Lung (tissue), 12 donors: ENCODE measurements around the gene MPC1L. TPM values are rescaled to one million over a fixed set of nuclear protein-coding genes. Genes with fewer than 3 reads are reported as not detected.

Experiments used
- ATAC-seq: fragments of 200-7000 bp; cut with Tn5 transposase; one replicate; pipeline ENCODE4 v1.9.1; 2020; ENCODE audit warnings: moderate number of reproducible peaks; ENCODE audit not compliant: insufficient read depth, low FRiP score
- DNase-seq, 3 donors: peaks; one replicate each; pipeline ENCODE4 v3.0.0-alpha.2; 2013 to 2017
- H3K27ac ChIP-seq, 2 donors: one replicate each; pipeline ENCODE4 v1.5.1; 2013; ENCODE audit warnings: mild to moderate bottlenecking in 2 of 2, moderate library complexity in 2 of 2, control low read depth in 1 of 2, inconsistent platforms in 1 of 2, low read depth in 1 of 2, low read length in 1 of 2
- H3K27me3 ChIP-seq, 3 donors: one replicate each; pipeline ENCODE4 v1.5.1; 2013; ENCODE audit warnings: low read length in 2 of 3; ENCODE audit not compliant: control insufficient read depth in 3 of 3, insufficient read depth in 3 of 3
- H3K36me3 ChIP-seq, 4 donors: one replicate each; pipeline ENCODE4 v1.5.1; 2013; ENCODE audit warnings: low read length in 4 of 4, mild to moderate bottlenecking in 1 of 4, moderate library complexity in 1 of 4; ENCODE audit not compliant: control insufficient read depth in 4 of 4, insufficient read depth in 4 of 4
- H3K4me1 ChIP-seq, 5 donors: one replicate each; pipeline ENCODE4 v1.5.1; 2013; ENCODE audit warnings: low read length in 5 of 5, mild to moderate bottlenecking in 2 of 5, moderate library complexity in 1 of 5; ENCODE audit not compliant: control insufficient read depth in 5 of 5, insufficient read depth in 5 of 5
- H3K4me3 ChIP-seq: one replicate; pipeline ENCODE4 v1.5.1; 2013; ENCODE audit warnings: mild to moderate bottlenecking, control low read depth, moderate library complexity
- H3K9ac ChIP-seq, 2 donors: one replicate each; pipeline ENCODE4 v1.5.1; 2013; ENCODE audit warnings: low read length in 2 of 2, control low read depth in 1 of 2; ENCODE audit not compliant: insufficient read depth in 1 of 2
- H3K9me3 ChIP-seq, 4 donors: one replicate each; pipeline ENCODE4 v1.5.1; 2013; ENCODE audit warnings: low read length in 3 of 4, mild to moderate bottlenecking in 1 of 4, moderate library complexity in 1 of 4; ENCODE audit not compliant: control insufficient read depth in 4 of 4, insufficient read depth in 3 of 4
- CTCF ChIP-seq: IDR thresholded peaks from 2 replicates; pipeline ENCODE4 v1.5.1; 2012; ENCODE audit warnings: mild to moderate bottlenecking; ENCODE audit errors: control extremely low read depth, extremely low read depth
- WGBS, 2 donors: extraction: QIAGEN DNeasy Blood & Tissue Kit; methylation state at CpG; one replicate each; pipeline ENCODE4 v1.1.7; 2013; 5-methylcytosine and 5-hydroxymethylcytosine counted together
- polyA plus RNA-seq, 2 donors: library from polyadenylated mRNA; stranded (reverse); fragments of 200-250 nt; gene quantifications; one replicate each; pipeline ENCODE4 v1.2.1, GENCODE V29; 2013
- total RNA-seq, 2 donors: library from RNA; depleted of rRNA in 1 of 2; stranded (reverse); fragments of >200 nt in 1 of 2; gene quantifications; one replicate each; pipeline ENCODE4 v1.2.1, GENCODE V29; 2014 to 2021
- donor health status: control.
- donor health status: control.
- donor health status: Bipolar disorder and iron deficiency.
- donor health status: healthy.
- donor health status: DM: yes; HTN: yes; CAD: no.

MPC1L gene
- total and polyA plus RNA-seq, 4 donors = not detected

GRCh38 chrX:40652664-40653063, 29.4 kb downstream of the MPC1L start:
- 42 to 85% methylated on average over 1 of the region's 1 CpG for WGBS, 2 donors
- H3K27ac ChIP-seq = no peak overlapping the region
- H3K27me3 ChIP-seq = peaks cover 0 to 46% (median 25%) of the 10 kb centered on the region in 3 donors
- DNase-seq = no peak
- H3K9ac ChIP-seq = no peak overlapping the region
- no peak overlapping the region for H3K4me3 ChIP-seq
- H3K36me3 ChIP-seq = peaks cover 2 to 14% (median 6%) of the 10 kb centered on the region in 4 donors
- no peaks in the 10 kb centered on the region for H3K4me1 ChIP-seq
- TF ChIP-seq CTCF = no peak
- ATAC-seq = no peak
- H3K9me3 ChIP-seq = no peaks in the 10 kb centered on the region

DNA sequence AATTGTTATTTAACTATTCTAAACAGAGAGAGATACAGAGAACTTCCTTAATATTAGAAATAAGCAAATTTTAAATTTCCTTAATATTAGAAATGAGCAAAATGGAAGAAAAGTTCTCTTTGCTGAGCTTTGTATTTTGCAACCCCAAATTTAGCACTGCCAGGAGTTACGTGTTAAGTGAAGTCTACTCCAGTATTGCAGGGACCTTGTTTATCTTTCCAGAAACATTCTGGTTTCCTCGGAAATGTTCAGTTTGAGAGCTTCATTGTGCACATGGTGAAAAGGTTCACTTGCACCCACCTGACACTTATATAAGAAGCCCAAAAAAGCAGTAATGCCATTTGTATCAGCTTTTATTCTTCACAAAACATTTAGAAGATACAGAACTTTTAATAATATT, 30.3 kb downstream of the MPC1L start:
- Histone ChIP-seq H3K9me3 (no peaks in the 10 kb centered on the region), H3K27me3 (peaks cover 0 to 44% (median 23%) of the 10 kb centered on the region in 3 donors), H3K4me3 (no peak overlapping the region), H3K4me1 (no peaks in the 10 kb centered on the region), H3K27ac (no peak overlapping the region), H3K9ac (no peak overlapping the region), H3K36me3 (peaks cover 4 to 14% (median 6%) of the 10 kb centered on the region in 4 donors)
- no peak for TF ChIP-seq CTCF
- DNase-seq (no peak), ATAC-seq (no peak)
- WGBS, 2 donors = 71 to 79% methylated on average over 2 of the region's 2 CpGs

DNA sequence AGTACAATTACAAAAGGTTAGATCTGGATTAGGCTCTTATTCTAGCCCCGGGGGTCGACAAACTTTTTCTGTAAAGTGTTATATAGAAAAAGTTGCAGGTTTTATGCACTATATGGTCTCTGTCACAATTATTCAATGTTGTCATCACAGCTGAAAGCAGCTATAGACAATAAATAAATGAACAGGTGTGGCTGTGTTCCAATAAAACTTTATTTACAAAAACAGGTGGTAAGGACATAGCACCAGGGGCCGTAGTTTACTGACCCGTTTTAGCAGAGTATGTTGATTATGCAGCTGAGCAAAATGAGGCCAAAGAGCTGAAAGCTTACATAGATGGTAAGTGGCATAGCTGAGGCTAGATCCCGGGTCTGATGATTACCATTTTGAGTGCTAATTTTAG, 37.2 kb downstream of the MPC1L start:
- Histone ChIP-seq H3K27ac (no peak overlapping the region), H3K9me3 (no peaks in the 10 kb centered on the region), H3K36me3 (peaks cover 3 to 12% (median 8%) of the 10 kb centered on the region in 4 donors), H3K4me1 (no peaks in the 10 kb centered on the region), H3K4me3 (no peak overlapping the region), H3K27me3 (peaks cover 0 to 16% (median 12%) of the 10 kb centered on the region in 3 donors), H3K9ac (no peak overlapping the region)
- ATAC-seq (no peak), DNase-seq (no peak)
- WGBS, 2 donors = 91 to 96% methylated on average over 5 of the region's 5 CpGs
- no peak for TF ChIP-seq CTCF

DNA sequence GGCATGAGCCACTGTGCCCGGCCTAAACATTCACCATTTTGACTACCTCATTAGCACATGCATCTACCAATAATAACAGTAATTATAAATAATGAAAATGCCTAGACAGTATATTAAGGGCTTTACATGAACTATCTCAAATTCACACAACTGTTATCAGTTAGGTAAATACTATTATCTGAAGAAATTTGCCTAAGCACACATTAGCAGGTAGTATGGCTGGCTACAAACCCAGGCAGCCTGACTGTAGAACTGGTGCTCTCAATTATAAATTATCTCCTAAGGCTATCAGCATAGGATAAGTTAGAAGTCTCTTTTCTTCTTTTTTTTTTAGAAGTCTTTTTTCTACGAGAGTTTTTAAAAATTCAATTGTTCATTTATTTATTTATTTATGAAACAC, 38.3 kb downstream of the MPC1L start:
- DNase-seq (no peak), ATAC-seq (no peak)
- H3K4me1 ChIP-seq = no peaks in the 10 kb centered on the region
- peaks cover 0 to 23% (median 15%) of the 10 kb centered on the region in 3 donors for H3K27me3 ChIP-seq
- no peak overlapping the region for H3K27ac ChIP-seq
- no peak overlapping the region for H3K4me3 ChIP-seq
- peaks cover 5 to 12% (median 9%) of the 10 kb centered on the region in 4 donors for H3K36me3 ChIP-seq
- WGBS, 2 donors = 89 to 100% methylated on average over 2 of the region's 2 CpGs
- no peaks in the 10 kb centered on the region for H3K9me3 ChIP-seq
- H3K9ac ChIP-seq = no peak overlapping the region
- TF ChIP-seq CTCF = no peak
